ENCODE results near the gene UTP25.

UTP25 gene

GRCh38 chr1:209839875-209840546 is 12.2 kb downstream of the UTP25 start:
- no peak for DNase-seq (ENCODE audit: low read depth)

GRCh38 chr1:209840611-209841010 is 12.8 kb downstream of the UTP25 start:
- no peak for DNase-seq (ENCODE audit: low read depth)

- DNase-seq (ENCODE audit: low read depth), result no peak
Measured at GRCh38 chr1:209844695-209845407, 17.1 kb downstream of the UTP25 start.

GRCh38 chr1:209845408-209845725 is 17.6 kb downstream of the UTP25 start:
- no peak for DNase-seq (ENCODE audit: low read depth)

- no peak for DNase-seq (ENCODE audit: low read depth)
Measured at GRCh38 chr1:209849388-209849787, 21.6 kb downstream of the UTP25 start.

- DNase-seq (ENCODE audit: low read depth), result no peak
Measured at GRCh38 chr1:209850342-209850979, 22.7 kb downstream of the UTP25 start.

- no peak for DNase-seq (ENCODE audit: low read depth)
Measured at GRCh38 chr1:209853676-209854075, 25.9 kb downstream of the UTP25 start.

- no peak for DNase-seq (ENCODE audit: low read depth)
Measured at GRCh38 chr1:209854196-209854595, 26.4 kb downstream of the UTP25 start.

- no peak for DNase-seq (ENCODE audit: low read depth)
Measured at GRCh38 chr1:209855006-209855405, 27.2 kb downstream of the UTP25 start.

GRCh38 chr1:209855623-209856022 is 27.9 kb downstream of the UTP25 start:
- DNase-seq (ENCODE audit: low read depth), result no peak

GRCh38 chr1:209858561-209859103 is 30.9 kb downstream of the UTP25 start:
- no peak for DNase-seq (ENCODE audit: low read depth)

GRCh38 chr1:209860293-209860881 is 32.6 kb downstream of the UTP25 start:
- DNase-seq (ENCODE audit: low read depth), result peak; percentile 49

GRCh38 chr1:209861242-209861641 is 33.5 kb downstream of the UTP25 start:
- no peak for DNase-seq (ENCODE audit: low read depth)

- DNase-seq (ENCODE audit: low read depth), result no peak
Measured at GRCh38 chr1:209862391-209863356, 34.9 kb downstream of the UTP25 start.

GRCh38 chr1:209863766-209864485 is 36.2 kb downstream of the UTP25 start:
- DNase-seq (ENCODE audit: low read depth), result no peak

GRCh38 chr1:209866201-209866600 is 38.4 kb downstream of the UTP25 start:
- no peak for DNase-seq (ENCODE audit: low read depth)

GRCh38 chr1:209869291-209870149 is 41.7 kb downstream of the UTP25 start:
- DNase-seq (ENCODE audit: low read depth), result no peak

- no peak for DNase-seq (ENCODE audit: low read depth)
Measured at GRCh38 chr1:209870151-209870831, 42.5 kb downstream of the UTP25 start.

GRCh38 chr1:209871006-209871405 is 43.2 kb downstream of the UTP25 start:
- no peak for DNase-seq (ENCODE audit: low read depth)

All from activated gamma-delta T cell treated with anti-CD3 and anti-CD28 coated beads, Interleukin-2, amount 50 U/mL, for 16 hours (primary cell).